Body of pancreas (tissue), 4 donors: ENCODE data around the gene XRN2.

Experiments used
- CTCF ChIP-seq, 7 experiments: fragments of 450-650 bp in 4 of 7; fragments of 200-600 bp in 3 of 7; sonication (generic) in 3 of 7; IDR thresholded peaks; one replicate each; pipeline ENCODE4 v1.5.1; 2016 to 2019; ENCODE audit warnings: antibody characterized with exemption in 7 of 7
- POLR2A ChIP-seq, 3 donors: fragments of 450-650 bp; IDR thresholded peaks; one replicate each; pipeline ENCODE4 v1.6.1; 2016; ENCODE audit warnings: antibody characterized with exemption in 3 of 3, mild to moderate bottlenecking in 2 of 3

GRCh38 chr20:21435576-21435975, 132.4 kb downstream of the XRN2 start:
- TF ChIP-seq POLR2A (IDR thresholded peaks at IDR 0.05) (no peak), CTCF (IDR thresholded peaks at IDR 0.05) (no peak)
